ENCODE results near the gene CFAP161.

Gene CFAP161

DNA sequence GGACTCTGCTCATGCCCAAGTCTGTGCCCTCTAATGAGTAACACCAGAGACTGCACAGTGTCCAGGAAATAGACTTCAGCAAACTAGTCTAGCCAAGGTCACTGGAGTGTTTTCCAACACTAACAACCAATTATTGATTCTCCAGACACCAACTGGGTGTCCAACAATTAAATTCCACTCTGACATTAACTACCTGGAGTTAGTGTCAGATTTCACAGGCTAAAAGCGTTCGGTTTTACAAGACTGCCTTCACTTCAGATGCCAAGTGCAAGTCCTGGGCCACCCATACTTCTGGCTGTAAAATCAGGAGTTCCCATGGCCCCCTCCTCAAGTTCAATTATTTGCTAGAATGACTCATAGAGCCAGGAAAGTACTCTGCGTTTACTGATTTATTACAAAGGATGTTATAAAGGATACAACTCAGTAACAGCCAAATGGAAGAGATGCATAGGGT, 20.8 kb upstream of the CFAP161 start (continued):
- TF ChIP-seq GLIS1 (tag by site-specific recombination; IDR thresholded peaks at IDR 0.05): peak; percentile 21; the same call in 1 of the 2 replicates
- 0 out of 2 replicates have a peak, but pooled peaks have one; percentile 27 for TF ChIP-seq ZNF626 (tag by site-specific recombination; IDR thresholded peaks at IDR 0.05)
- TF ChIP-seq, protein P1, sequence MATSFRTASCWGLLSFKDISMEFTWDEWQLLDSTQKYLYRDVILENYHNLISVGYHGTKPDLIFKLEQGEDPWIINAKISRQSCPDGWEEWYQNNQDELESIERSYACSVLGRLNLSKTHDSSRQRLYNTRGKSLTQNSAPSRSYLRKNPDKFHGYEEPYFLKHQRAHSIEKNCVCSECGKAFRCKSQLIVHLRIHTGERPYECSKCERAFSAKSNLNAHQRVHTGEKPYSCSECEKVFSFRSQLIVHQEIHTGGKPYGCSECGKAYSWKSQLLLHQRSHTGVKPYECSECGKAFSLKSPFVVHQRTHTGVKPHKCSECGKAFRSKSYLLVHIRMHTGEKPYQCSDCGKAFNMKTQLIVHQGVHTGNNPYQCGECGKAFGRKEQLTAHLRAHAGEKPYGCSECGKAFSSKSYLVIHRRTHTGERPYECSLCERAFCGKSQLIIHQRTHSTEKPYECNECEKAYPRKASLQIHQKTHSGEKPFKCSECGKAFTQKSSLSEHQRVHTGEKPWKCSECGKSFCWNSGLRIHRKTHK (tag by site-specific recombination; IDR thresholded peaks at IDR 0.05): no peak
- no peak for TF ChIP-seq HOXC10 (CRISPR knock-in tag; IDR thresholded peaks at IDR 0.05)
- 0 out of 2 replicates have a peak, but pooled peaks have one; percentile 16 for TF ChIP-seq ZNF335 (tag by site-specific recombination; conservative IDR thresholded peaks at IDR 0.05)
- no peak for TF ChIP-seq ZNF585B (tag by site-specific recombination; IDR thresholded peaks at IDR 0.05)
- no peak for TF ChIP-seq ZNF24 (tag by site-specific recombination; IDR thresholded peaks at IDR 0.05)
- TF ChIP-seq, protein P2, sequence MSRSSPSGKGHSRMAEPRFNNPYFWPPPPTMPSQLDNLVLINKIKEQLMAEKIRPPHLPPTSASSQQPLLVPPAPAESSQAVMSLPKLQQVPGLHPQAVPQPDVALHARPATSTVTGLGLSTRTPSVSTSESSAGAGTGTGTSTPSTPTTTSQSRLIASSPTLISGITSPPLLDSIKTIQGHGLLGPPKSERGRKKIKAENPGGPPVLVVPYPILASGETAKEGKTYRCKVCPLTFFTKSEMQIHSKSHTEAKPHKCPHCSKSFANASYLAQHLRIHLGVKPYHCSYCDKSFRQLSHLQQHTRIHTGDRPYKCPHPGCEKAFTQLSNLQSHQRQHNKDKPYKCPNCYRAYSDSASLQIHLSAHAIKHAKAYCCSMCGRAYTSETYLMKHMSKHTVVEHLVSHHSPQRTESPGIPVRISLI (tag by site-specific recombination; IDR thresholded peaks at IDR 0.05): no peak
- no peak for TF ChIP-seq ZSCAN16 (tag by site-specific recombination; IDR thresholded peaks at IDR 0.05)
- no peak for TF ChIP-seq GFI1B (tag by site-specific recombination; IDR thresholded peaks at IDR 0.05)
- no peak for TF ChIP-seq ZNF248 (tag by site-specific recombination; IDR thresholded peaks at IDR 0.05)
- TF ChIP-seq, protein P3, sequence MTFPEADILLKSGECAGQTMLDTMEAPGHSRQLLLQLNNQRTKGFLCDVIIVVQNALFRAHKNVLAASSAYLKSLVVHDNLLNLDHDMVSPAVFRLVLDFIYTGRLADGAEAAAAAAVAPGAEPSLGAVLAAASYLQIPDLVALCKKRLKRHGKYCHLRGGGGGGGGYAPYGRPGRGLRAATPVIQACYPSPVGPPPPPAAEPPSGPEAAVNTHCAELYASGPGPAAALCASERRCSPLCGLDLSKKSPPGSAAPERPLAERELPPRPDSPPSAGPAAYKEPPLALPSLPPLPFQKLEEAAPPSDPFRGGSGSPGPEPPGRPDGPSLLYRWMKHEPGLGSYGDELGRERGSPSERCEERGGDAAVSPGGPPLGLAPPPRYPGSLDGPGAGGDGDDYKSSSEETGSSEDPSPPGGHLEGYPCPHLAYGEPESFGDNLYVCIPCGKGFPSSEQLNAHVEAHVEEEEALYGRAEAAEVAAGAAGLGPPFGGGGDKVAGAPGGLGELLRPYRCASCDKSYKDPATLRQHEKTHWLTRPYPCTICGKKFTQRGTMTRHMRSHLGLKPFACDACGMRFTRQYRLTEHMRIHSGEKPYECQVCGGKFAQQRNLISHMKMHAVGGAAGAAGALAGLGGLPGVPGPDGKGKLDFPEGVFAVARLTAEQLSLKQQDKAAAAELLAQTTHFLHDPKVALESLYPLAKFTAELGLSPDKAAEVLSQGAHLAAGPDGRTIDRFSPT (tag by site-specific recombination; IDR thresholded peaks at IDR 0.05): 0 out of 2 replicates have a peak, but pooled peaks have one; percentile 25
- TF ChIP-seq ZNF561 (tag by site-specific recombination; IDR thresholded peaks at IDR 0.05; ENCODE audit: borderline replicate concordance): no peak
- TF ChIP-seq, protein P4, sequence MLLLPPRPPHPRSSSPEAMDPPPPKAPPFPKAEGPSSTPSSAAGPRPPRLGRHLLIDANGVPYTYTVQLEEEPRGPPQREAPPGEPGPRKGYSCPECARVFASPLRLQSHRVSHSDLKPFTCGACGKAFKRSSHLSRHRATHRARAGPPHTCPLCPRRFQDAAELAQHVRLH (tag by site-specific recombination; IDR thresholded peaks at IDR 0.05): peak; percentile 54; the same call in 1 of the 2 replicates
- TF ChIP-seq, protein P5, sequence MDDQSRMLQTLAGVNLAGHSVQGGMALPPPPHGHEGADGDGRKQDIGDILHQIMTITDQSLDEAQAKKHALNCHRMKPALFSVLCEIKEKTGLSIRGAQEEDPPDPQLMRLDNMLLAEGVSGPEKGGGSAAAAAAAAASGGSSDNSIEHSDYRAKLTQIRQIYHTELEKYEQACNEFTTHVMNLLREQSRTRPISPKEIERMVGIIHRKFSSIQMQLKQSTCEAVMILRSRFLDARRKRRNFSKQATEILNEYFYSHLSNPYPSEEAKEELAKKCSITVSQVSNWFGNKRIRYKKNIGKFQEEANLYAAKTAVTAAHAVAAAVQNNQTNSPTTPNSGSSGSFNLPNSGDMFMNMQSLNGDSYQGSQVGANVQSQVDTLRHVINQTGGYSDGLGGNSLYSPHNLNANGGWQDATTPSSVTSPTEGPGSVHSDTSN (CRISPR knock-in tag; IDR thresholded peaks at IDR 0.05): no peak
- no peak for TF ChIP-seq ZNF560 (tag by site-specific recombination; IDR thresholded peaks at IDR 0.05; ENCODE audit: borderline replicate concordance)
- TF ChIP-seq ZNF114 (tag by site-specific recombination; IDR thresholded peaks at IDR 0.05): no peak
- TF ChIP-seq ZXDB (tag by site-specific recombination; IDR thresholded peaks at IDR 0.05): no peak
- TF ChIP-seq YY2 (tag by site-specific recombination; IDR thresholded peaks at IDR 0.05): no peak
- TF ChIP-seq ZNF404 (tag by site-specific recombination; IDR thresholded peaks at IDR 0.05): no peak
- TF ChIP-seq ZNF214 (tag by site-specific recombination; IDR thresholded peaks at IDR 0.05; ENCODE audit: borderline replicate concordance): no peak
- TF ChIP-seq REPIN1 (tag by site-specific recombination; IDR thresholded peaks at IDR 0.05; ENCODE audit: low read depth): no peak
- TF ChIP-seq, protein P6, sequence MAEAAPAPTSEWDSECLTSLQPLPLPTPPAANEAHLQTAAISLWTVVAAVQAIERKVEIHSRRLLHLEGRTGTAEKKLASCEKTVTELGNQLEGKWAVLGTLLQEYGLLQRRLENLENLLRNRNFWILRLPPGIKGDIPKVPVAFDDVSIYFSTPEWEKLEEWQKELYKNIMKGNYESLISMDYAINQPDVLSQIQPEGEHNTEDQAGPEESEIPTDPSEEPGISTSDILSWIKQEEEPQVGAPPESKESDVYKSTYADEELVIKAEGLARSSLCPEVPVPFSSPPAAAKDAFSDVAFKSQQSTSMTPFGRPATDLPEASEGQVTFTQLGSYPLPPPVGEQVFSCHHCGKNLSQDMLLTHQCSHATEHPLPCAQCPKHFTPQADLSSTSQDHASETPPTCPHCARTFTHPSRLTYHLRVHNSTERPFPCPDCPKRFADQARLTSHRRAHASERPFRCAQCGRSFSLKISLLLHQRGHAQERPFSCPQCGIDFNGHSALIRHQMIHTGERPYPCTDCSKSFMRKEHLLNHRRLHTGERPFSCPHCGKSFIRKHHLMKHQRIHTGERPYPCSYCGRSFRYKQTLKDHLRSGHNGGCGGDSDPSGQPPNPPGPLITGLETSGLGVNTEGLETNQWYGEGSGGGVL (tag by site-specific recombination; IDR thresholded peaks at IDR 0.05): no peak
- TF ChIP-seq KLF1 (tag by site-specific recombination; IDR thresholded peaks at IDR 0.05): 0 out of 2 replicates have a peak, but pooled peaks have one; percentile 10
- no peak for TF ChIP-seq KLF8 (tag by site-specific recombination; IDR thresholded peaks at IDR 0.05)
- no peak for TF ChIP-seq ZNF184 (tag by site-specific recombination; IDR thresholded peaks at IDR 0.05)
- TF ChIP-seq ZNF596 (tag by site-specific recombination; IDR thresholded peaks at IDR 0.05): no peak
- no peak for TF ChIP-seq ZNF785 (tag by site-specific recombination; IDR thresholded peaks at IDR 0.05)
- TF ChIP-seq HOXA7 (CRISPR knock-in tag; IDR thresholded peaks at IDR 0.05; ENCODE audit: borderline replicate concordance): no peak
- TF ChIP-seq ZNF610 (tag by site-specific recombination; IDR thresholded peaks at IDR 0.05; ENCODE audit: borderline replicate concordance): peak; percentile 58; the same call in 1 of the 2 replicates
- TF ChIP-seq KLF7 (tag by site-specific recombination; IDR thresholded peaks at IDR 0.05; ENCODE audit: borderline replicate concordance): no peak
- no peak for TF ChIP-seq EGR2 (tag by site-specific recombination; IDR thresholded peaks at IDR 0.05; ENCODE audit: low read depth)
- TF ChIP-seq OSR2 (tag by site-specific recombination; IDR thresholded peaks at IDR 0.05): peak; percentile 92

Measured in HEK293 (cell line).